HEK293 (cell line): ENCODE results near the gene ZGPAT.
"Not testable (repeated sequence)": the region's sequence is repeated elsewhere in the genome, so short reads cannot be mapped to it uniquely, and the experiment has no call there.

Experiments
- ZNF37A ChIP-seq: fragments of 450-650 bp; IDR thresholded peaks from 2 replicates; pipeline ENCODE4 v1.5.1; 2018; ENCODE audit warnings: missing biosample characterization, missing genetic modification characterization
- TF ChIP-seq, protein P1 (sequence below): fragments of 450-650 bp; formaldehyde crosslinking; IDR thresholded peaks from 2 replicates; pipeline ENCODE4 v1.5.1; 2016; ENCODE audit warnings: missing biosample characterization, missing genetic modification characterization
- TF ChIP-seq, protein P2 (sequence below): fragments of 450-650 bp; formaldehyde crosslinking; IDR thresholded peaks from 2 replicates; pipeline ENCODE4 v1.5.1; 2016; ENCODE audit warnings: missing biosample characterization, missing genetic modification characterization
- TF ChIP-seq, protein P3 (sequence below): fragments of 450-650 bp; formaldehyde crosslinking; IDR thresholded peaks from 2 replicates; pipeline ENCODE4 v1.5.1; 2016; ENCODE audit warnings: missing biosample characterization, missing genetic modification characterization

DNA sequence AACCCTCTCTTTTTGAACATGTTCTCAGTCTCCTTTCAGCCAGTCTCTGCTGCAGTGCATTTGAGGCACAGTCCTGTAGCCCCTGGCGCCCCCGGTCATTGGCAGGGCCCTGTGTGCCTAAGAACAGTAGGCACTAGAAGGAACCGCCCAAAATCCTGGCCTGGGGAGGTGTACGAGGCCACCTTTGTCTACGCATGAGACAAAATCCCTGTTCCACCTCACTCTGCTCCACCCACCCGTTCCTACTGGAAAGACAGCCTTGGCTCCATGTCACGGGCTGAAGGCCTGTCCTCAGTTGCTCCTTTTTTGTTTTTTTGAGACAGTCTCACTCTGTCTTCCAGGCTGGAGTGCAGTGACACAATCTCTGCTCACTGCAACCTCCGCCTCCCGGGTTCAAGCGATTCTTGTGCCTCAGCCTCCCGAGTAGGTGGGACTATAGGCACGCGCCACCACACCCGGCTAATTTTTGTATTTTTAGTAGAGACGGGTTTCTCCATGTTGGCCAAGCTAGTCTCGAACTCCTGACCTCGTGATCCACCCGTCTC lies 22.4 kb downstream of the ZGPAT start:
- TF ChIP-seq, protein P1, sequence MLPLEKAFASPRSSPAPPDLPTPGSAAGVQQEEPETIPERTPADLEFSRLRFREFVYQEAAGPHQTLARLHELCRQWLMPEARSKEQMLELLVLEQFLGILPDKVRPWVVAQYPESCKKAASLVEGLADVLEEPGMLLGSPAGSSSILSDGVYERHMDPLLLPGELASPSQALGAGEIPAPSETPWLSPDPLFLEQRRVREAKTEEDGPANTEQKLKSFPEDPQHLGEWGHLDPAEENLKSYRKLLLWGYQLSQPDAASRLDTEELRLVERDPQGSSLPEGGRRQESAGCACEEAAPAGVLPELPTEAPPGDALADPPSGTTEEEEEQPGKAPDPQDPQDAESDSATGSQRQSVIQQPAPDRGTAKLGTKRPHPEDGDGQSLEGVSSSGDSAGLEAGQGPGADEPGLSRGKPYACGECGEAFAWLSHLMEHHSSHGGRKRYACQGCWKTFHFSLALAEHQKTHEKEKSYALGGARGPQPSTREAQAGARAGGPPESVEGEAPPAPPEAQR (tag by site-specific recombination): not testable (repeated sequence)
- TF ChIP-seq, protein P2, sequence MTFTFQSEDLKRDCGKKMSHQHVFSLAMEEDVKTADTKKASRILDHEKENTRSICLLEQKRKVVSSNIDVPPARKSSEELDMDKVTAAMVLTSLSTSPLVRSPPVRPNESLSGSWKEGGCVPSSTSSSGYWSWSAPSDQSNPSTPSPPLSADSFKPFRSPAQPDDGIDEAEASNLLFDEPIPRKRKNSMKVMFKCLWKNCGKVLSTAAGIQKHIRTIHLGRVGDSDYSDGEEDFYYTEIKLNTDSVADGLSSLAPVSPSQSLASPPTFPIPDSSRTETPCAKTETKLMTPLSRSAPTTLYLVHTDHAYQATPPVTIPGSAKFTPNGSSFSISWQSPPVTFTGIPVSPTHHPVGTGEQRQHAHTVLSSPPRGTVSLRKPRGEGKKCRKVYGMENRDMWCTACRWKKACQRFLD (tag by site-specific recombination): not testable (repeated sequence)
- TF ChIP-seq, protein P3, sequence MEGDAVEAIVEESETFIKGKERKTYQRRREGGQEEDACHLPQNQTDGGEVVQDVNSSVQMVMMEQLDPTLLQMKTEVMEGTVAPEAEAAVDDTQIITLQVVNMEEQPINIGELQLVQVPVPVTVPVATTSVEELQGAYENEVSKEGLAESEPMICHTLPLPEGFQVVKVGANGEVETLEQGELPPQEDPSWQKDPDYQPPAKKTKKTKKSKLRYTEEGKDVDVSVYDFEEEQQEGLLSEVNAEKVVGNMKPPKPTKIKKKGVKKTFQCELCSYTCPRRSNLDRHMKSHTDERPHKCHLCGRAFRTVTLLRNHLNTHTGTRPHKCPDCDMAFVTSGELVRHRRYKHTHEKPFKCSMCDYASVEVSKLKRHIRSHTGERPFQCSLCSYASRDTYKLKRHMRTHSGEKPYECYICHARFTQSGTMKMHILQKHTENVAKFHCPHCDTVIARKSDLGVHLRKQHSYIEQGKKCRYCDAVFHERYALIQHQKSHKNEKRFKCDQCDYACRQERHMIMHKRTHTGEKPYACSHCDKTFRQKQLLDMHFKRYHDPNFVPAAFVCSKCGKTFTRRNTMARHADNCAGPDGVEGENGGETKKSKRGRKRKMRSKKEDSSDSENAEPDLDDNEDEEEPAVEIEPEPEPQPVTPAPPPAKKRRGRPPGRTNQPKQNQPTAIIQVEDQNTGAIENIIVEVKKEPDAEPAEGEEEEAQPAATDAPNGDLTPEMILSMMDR (tag by site-specific recombination): not testable (repeated sequence)
- TF ChIP-seq ZNF37A (tag by site-specific recombination): not testable (repeated sequence)
